GM12865 (cell line): Measurements from ENCODE around the gene DENND5B.

ENCODE experiments used
- DNase-seq: peaks from one replicate; pipeline ENCODE4 v3.0.0; 2010; ENCODE audit warnings: low read depth
- H3K4me3 ChIP-seq: 2 replicates; pipeline ENCODE4 v1.5.1; 2011; ENCODE audit warnings: mild to moderate bottlenecking, low read depth, low read length, control low read depth
- CTCF ChIP-seq: IDR thresholded peaks from 2 replicates; pipeline ENCODE4 v1.5.1; 2011; ENCODE audit warnings: low read length, control low read depth, low read depth, inconsistent platforms; ENCODE audit not compliant: insufficient read depth; ENCODE audit errors: missing control alignments

Gene DENND5B

GRCh38 chr12:31456562-31456961 lies 134.4 kb downstream of the DENND5B start:
- H3K4me3 ChIP-seq: no peak overlapping the region
- no peak for TF ChIP-seq CTCF
- no peak for DNase-seq

GRCh38 chr12:31444736-31445135 lies 146.2 kb downstream of the DENND5B start:
- H3K4me3 ChIP-seq: no peak overlapping the region
- no peak for DNase-seq
- no peak for TF ChIP-seq CTCF

GRCh38 chr12:31440586-31440985 lies 150.3 kb downstream of the DENND5B start:
- TF ChIP-seq CTCF: no peak
- H3K4me3 ChIP-seq: no peak overlapping the region
- DNase-seq: no peak

GRCh38 chr12:31440134-31440533 lies 150.8 kb downstream of the DENND5B start:
- TF ChIP-seq CTCF: no peak
- H3K4me3 ChIP-seq: no peak overlapping the region
- no peak for DNase-seq

- TF ChIP-seq CTCF: no peak
- no peak for DNase-seq
- H3K4me3 ChIP-seq: no peak overlapping the region
Observed at GRCh38 chr12:31431721-31432240, 159.2 kb downstream of the DENND5B start.

- TF ChIP-seq CTCF: no peak
- H3K4me3 ChIP-seq: no peak overlapping the region
- DNase-seq: no peak
Observed at GRCh38 chr12:31423405-31423804, 167.5 kb downstream of the DENND5B start.

- DNase-seq: no peak
- TF ChIP-seq CTCF: no peak
- no peak overlapping the region for H3K4me3 ChIP-seq
Observed at GRCh38 chr12:31412292-31412801, 178.6 kb downstream of the DENND5B start.
